ENCODE measurements around the gene TMEM266.
A peak's percentile ranks its signal among the peaks of the same experiment; 100 is the strongest.

The TMEM266 gene

GRCh38 chr15:76234337-76234889 lies 174.6 kb downstream of the TMEM266 start:
- FAIRE-seq (no peak), DNase-seq (ENCODE audit: low spot score) (no peak)

DNA sequence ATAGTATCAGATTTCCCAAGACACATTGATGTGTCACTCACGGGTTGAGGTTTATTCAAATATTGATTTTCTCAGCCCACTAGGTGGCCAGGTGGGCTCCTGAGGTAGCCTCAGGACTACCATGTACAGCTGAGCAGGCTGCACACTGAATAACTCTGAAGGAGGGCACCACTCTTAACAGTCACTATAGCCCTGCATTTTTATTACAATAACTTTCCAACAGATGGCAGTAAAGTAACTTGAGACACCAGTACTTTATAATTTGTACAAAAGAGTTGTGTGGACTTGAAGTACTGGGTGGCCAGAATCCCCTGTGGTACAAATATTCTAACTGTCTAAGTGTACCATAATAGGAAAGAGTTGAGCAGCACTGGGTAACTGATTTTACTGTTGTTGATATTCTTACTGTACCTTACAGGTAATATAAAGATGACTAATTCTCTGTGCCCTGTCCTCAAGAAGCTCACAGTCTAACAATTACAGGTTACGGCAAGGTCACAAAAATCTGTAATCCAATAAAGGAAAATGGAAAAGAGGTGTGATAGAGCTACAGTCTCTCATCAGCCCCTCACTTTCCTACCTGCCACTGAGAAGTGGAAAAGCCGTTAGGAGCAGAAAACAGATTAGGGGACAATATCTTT lies 175.5 kb downstream of the TMEM266 start:
- DNase-seq (ENCODE audit: low spot score) (peak; percentile 25), FAIRE-seq (no peak)

DNA sequence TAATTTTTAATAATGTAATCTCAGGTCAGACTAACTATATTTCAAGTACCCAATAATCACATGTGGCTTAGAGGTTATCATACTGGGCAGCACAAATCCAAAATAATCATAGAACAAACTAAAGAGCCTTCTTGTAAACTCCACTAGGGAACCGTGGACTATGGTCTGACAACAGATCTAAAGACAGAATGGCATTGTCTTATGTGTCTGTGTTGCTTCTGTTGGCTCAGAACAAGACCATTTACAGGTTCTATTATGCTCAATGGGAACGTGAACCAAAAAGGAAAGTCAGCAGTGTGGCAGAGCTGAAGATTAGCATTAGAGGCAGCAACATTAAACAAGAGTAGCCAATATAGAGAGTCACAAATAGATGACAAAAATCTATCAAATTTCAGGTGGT lies 176.6 kb downstream of the TMEM266 start:
- FAIRE-seq: no peak

DNA sequence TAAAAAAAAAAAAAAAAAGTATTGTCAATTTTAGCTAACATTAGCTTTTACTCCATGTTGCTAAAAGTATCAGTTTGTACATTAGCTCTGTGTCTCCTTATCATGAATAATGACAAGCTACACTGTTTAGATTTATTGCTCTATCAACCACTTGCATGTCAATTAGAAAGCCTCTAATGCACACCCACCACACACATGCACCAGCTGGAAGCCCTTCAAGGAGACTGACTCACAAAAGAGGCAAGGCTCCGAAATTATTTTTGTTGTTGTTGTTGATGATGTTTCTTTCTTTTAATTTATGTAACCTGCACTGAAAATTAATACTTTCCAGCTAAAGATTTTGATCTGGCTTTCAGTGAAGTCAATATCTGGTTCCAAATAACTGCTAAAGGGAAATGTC lies 180.0 kb downstream of the TMEM266 start:
- FAIRE-seq (no peak), DNase-seq (ENCODE audit: low spot score) (no peak)

More for the DNA sequence above, 176.6 kb downstream of the TMEM266 start:
- no peak for DNase-seq (ENCODE audit: low spot score)

DNA sequence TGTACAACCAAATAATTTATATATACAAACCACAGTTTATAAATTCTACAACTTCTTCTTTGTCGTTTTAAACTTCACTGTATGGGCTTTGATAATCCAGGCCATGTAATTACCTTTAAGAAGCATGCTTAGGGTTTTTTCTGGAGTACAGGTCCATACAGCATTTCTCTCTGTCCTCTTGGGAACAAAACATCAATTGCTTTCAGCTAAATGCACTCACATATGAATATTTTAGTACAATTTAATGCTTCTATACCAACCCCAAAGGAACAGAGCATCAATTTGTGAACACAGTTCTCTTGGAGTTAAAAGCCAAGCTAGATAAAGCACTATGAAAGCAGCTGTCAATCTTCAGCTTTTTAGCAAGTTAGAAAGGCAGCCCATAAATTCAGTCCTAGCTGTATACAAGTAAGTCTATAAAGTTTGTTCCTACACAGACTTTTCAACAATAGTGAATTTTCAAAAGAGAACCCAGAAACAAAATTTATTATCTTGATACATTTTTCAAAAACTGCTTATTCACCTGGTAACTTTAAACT lies 185.4 kb downstream of the TMEM266 start:
- DNase-seq (ENCODE audit: low spot score) (no peak), FAIRE-seq (no peak)

GRCh38 chr15:76251717-76252116 lies 191.9 kb downstream of the TMEM266 start:
- no peak for DNase-seq (ENCODE audit: low spot score)
- no peak for FAIRE-seq

DNA sequence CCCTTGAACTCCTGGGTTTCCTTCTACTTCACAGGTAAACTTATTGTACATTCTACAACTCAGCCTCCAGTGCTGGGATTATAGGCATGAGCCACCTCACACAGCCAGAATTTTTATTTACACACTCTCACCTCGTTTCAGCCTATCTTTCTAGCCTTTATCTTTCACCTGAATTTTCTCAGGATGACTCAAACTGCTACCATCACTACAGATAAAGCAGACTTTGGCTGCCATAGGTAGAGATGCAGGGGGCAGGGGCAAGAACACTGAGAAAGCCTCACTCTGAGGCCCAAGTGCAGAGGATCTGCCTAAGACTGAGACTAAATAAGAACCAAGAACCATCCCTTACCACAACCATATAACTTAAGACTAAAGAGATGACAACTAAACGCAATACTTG lies 192.5 kb downstream of the TMEM266 start:
- FAIRE-seq (no peak), DNase-seq (ENCODE audit: low spot score) (no peak)

- no peak for FAIRE-seq
- no peak for DNase-seq (ENCODE audit: low spot score)
These were observed 194.1 kb downstream of the TMEM266 start for GRCh38 chr15:76253691-76254473.
